Spleen (tissue), 11 donors: ENCODE results near the gene ATP5F1D. TPM values are rescaled to one million over a fixed set of nuclear protein-coding genes. Genes with fewer than 3 reads are reported as not detected.

ENCODE experiments used
- DNase-seq: peaks from one replicate; pipeline ENCODE4 v3.0.0-alpha.2; 2020
- H3K27ac ChIP-seq, 8 donors: fragments of 200-600 bp; sonication (generic) in 7 of 8; 1 replicate in 4 of 8; 2 replicates in 4 of 8; pipeline versions ENCODE4 v1.5.0 to v1.8.0; 2016 to 2021; ENCODE audit warnings: inconsistent platforms in 4 of 8, mild to moderate bottlenecking in 4 of 8, moderate library complexity in 1 of 8
- H3K27me3 ChIP-seq, 7 donors: fragments of 200-600 bp; sonication (generic) in 6 of 7; replicated peaks in 1 of 7; 1 replicate in 4 of 7; 2 replicates in 3 of 7; pipeline versions ENCODE4 v1.5.0 to v1.8.0; 2016 to 2021; ENCODE audit warnings: inconsistent platforms in 3 of 7, mild to moderate bottlenecking in 1 of 7
- H3K36me3 ChIP-seq, 6 donors: fragments of 200-600 bp; sonication (generic) in 5 of 6; 1 replicate in 4 of 6; 2 replicates in 2 of 6; pipeline versions ENCODE4 v1.5.0 to v1.8.0; 2016 to 2021; ENCODE audit warnings: inconsistent platforms in 2 of 6
- H3K4me1 ChIP-seq, 6 donors: fragments of 200-600 bp; sonication (generic) in 5 of 6; 1 replicate in 3 of 6; 2 replicates in 3 of 6; pipeline versions ENCODE4 v1.5.0 to v1.8.0; 2016 to 2021; ENCODE audit warnings: inconsistent platforms in 3 of 6
- H3K4me3 ChIP-seq, 8 donors: fragments of 200-600 bp; sonication (generic) in 7 of 8; 1 replicate in 4 of 8; 2 replicates in 4 of 8; pipeline versions ENCODE4 v1.5.0 to v1.8.0; 2016 to 2021; ENCODE audit warnings: inconsistent platforms in 4 of 8, mild to moderate bottlenecking in 4 of 8, moderate library complexity in 2 of 8
- H3K9me3 ChIP-seq, 8 donors: fragments of 200-600 bp; sonication (generic) in 7 of 8; 1 replicate in 4 of 8; 2 replicates in 4 of 8; pipeline versions ENCODE4 v1.5.0 to v1.8.0; 2016 to 2021; ENCODE audit warnings: inconsistent platforms in 4 of 8
- POLR2A ChIP-seq, 3 donors: fragments of 450-650 bp; IDR thresholded peaks; one replicate each; pipeline ENCODE4 v1.5.1; 2017; ENCODE audit warnings: antibody characterized with exemption in 3 of 3, mild to moderate bottlenecking in 1 of 3
- POLR2AphosphoS5 ChIP-seq, 3 donors: sonication (generic); formaldehyde crosslinking; IDR thresholded peaks; one replicate each; pipeline ENCODE4 v1.5.1; 2017; ENCODE audit warnings: antibody characterized with exemption in 3 of 3
- WGBS, 5 donors: extraction: QIAGEN DNeasy Blood & Tissue Kit in 3 of 5; methylation state at CpG; one replicate each; pipeline versions ENCODE4 v1.1.5 to v1.1.7; 2013 to 2018; 5-methylcytosine and 5-hydroxymethylcytosine counted together
- intact Hi-C: fragments of 100-400 bp; cut with DNase I; formaldehyde crosslinking; loops from one replicate; pipeline ENCODE4 v1.15.0; 2023; ENCODE audit warnings: low total_unique reads
- polyA plus RNA-seq, 3 donors: library from polyadenylated mRNA; stranded (reverse); fragments of 200-250 nt; gene quantifications; one replicate each; pipeline ENCODE4 v1.2.1, GENCODE V29; 2013
- total RNA-seq, 7 donors: library from RNA; depleted of rRNA in 3 of 7; stranded (reverse); fragments of >200 nt in 3 of 7; fragmentation: NEBNext Ultra II Directional in 4 of 7; extraction: Animal tissue kit (Norgen Biotek cat#: 25700) in 4 of 7; gene quantifications; one replicate each; pipeline versions ENCODE4 v1.1.0 to v1.2.1, GENCODE V29; 2016 to 2021
- TF ChIP-seq, protein P1 (sequence below), 11 experiments: fragments of 200-600 bp in 7 of 11; fragments of 450-650 bp in 4 of 11; sonication (generic) in 4 of 11; IDR thresholded peaks in 8 of 11; conservative IDR thresholded peaks in 3 of 11; 1 replicate in 7 of 11; 2 replicates in 4 of 11; pipeline versions ENCODE4 v1.4.0 to v1.8.0; 2016 to 2021; ENCODE audit warnings: antibody characterized with exemption in 11 of 11, inconsistent platforms in 4 of 11, mild to moderate bottlenecking in 1 of 11
- donor health status: healthy with polysubstance abuse.
- donor health status: DM: no; HTN: no; CAD: no; lungs with moderate emphysema.
- donor health status: DM: no; HTN: no; CAD: no.
- donor health status: Bipolar disorder and iron deficiency.
- donor health status: healthy.
- donor health status: DM: no; HTN: no; CAD: no.
- donor health status: DM: yes; HTN: yes; CAD: no.

ATP5F1D gene
- total and polyA plus RNA-seq, 10 donors = 49.1 to 166 (median 121) TPM

DNA sequence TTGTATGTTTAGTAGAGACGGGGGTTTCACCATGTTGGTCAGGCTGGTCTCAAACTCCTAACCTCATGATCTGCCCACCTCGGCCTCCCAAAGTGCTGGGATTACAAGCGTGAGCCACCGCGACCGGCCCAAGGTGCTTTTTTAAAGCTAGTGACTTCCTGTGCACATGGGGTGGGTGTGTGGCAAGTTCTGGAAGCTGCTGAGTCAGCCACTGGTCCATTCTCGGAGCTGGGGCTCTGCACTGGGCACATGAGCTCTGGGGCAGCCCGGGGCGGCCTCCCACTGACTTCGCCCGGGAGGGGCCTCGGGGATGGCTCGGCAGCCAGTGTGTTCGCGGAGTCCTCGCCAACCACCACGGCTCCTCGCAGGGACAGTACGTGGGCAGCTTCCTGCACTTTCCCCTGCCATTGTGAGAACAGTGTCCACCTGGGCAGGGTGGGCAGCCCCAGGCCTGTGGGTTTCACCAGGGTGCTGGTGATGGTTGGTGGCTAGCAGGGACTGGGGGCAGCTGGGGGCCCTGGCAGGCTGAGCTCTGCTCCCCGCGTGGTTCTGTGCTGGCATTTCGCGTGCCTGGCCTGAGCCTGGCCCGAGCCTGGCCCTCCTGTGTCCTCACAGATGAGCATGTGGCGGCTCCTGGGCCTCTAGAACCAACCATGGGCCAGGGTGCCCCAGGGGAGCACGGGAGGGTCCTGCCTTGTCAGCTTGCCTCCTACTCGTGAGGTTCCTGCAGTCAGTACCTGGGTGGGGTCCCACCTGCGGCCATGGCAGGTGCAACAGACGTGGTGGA is 15.9 kb upstream of the ATP5F1D start:
- WGBS, 5 donors = 68 to 88% (median 81%) methylated on average over 13 to 29 of the region's 29 CpGs
- H3K27ac ChIP-seq = no peak overlapping the region
- intact Hi-C loops = no loop called here
- DNase-seq = no peak
- peaks cover 2 to 34% (median 21%) of the 10 kb centered on the region in 6 donors for H3K4me1 ChIP-seq
- TF ChIP-seq, protein P1, sequence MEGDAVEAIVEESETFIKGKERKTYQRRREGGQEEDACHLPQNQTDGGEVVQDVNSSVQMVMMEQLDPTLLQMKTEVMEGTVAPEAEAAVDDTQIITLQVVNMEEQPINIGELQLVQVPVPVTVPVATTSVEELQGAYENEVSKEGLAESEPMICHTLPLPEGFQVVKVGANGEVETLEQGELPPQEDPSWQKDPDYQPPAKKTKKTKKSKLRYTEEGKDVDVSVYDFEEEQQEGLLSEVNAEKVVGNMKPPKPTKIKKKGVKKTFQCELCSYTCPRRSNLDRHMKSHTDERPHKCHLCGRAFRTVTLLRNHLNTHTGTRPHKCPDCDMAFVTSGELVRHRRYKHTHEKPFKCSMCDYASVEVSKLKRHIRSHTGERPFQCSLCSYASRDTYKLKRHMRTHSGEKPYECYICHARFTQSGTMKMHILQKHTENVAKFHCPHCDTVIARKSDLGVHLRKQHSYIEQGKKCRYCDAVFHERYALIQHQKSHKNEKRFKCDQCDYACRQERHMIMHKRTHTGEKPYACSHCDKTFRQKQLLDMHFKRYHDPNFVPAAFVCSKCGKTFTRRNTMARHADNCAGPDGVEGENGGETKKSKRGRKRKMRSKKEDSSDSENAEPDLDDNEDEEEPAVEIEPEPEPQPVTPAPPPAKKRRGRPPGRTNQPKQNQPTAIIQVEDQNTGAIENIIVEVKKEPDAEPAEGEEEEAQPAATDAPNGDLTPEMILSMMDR (IDR thresholded peaks at IDR 0.05 in 8 of 11, conservative IDR thresholded peaks at IDR 0.05 in 3 of 11) = no peak
- H3K9me3 ChIP-seq = no peaks in the 10 kb centered on the region
- no peaks in the 10 kb centered on the region for H3K27me3 ChIP-seq
- no peak overlapping the region for H3K4me3 ChIP-seq
- peaks cover 0 to 81% (median 73%) of the 10 kb centered on the region in 6 donors for H3K36me3 ChIP-seq

DNA sequence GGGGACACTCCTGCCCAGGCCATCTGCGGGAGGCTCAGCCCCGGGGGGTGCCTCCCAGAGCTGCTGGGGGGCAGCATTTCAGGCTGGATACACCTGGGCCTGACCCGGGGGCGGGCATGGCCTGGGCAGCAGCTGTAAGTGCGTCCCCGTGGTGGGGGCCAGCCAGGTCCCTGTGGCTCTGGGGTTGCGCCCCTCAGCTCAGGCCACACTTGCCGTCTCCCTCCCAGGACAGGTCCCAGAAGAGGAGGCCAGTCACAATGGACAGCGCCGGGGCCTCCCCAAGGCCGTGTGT is 15.4 kb upstream of the ATP5F1D start:
- no peaks in the 10 kb centered on the region for H3K9me3 ChIP-seq
- TF ChIP-seq POLR2AphosphoS5 (IDR thresholded peaks at IDR 0.05) = no peak
- TF ChIP-seq, protein P1 (IDR thresholded peaks at IDR 0.05 in 8 of 11, conservative IDR thresholded peaks at IDR 0.05 in 3 of 11) = no peak
- TF ChIP-seq POLR2A (IDR thresholded peaks at IDR 0.05) = no peak
- peaks cover 2 to 28% (median 17%) of the 10 kb centered on the region in 6 donors for H3K4me1 ChIP-seq
- no peak for DNase-seq
- peaks cover 0 to 76% (median 67%) of the 10 kb centered on the region in 6 donors for H3K36me3 ChIP-seq
- no peaks in the 10 kb centered on the region for H3K27me3 ChIP-seq
- intact Hi-C loops = no loop called here
- WGBS, 5 donors = 91 to 98% (median 93%) methylated on average over 3 to 11 of the region's 11 CpGs
- H3K4me3 ChIP-seq = no peak overlapping the region
- H3K27ac ChIP-seq = no peak overlapping the region

- H3K9me3 ChIP-seq = no peaks in the 10 kb centered on the region
- WGBS, 5 donors = 94 to 96% (median 96%) methylated on average over 17 to 50 of the region's 50 CpGs
- peaks cover 0 to 71% (median 63%) of the 10 kb centered on the region in 6 donors for H3K36me3 ChIP-seq
- no peak overlapping the region for H3K27ac ChIP-seq
- peak in 1 of 3 donors; percentile 46 for TF ChIP-seq POLR2AphosphoS5 (IDR thresholded peaks at IDR 0.05)
- TF ChIP-seq, protein P1 (IDR thresholded peaks at IDR 0.05 in 8 of 11, conservative IDR thresholded peaks at IDR 0.05 in 3 of 11) = no peak
- intact Hi-C loops = no loop called here
- H3K27me3 ChIP-seq = no peaks in the 10 kb centered on the region
- no peak for DNase-seq
- H3K4me3 ChIP-seq = no peak overlapping the region
- peaks cover under 1 to 25% (median 13%) of the 10 kb centered on the region in 6 donors for H3K4me1 ChIP-seq
These were observed 14.8 kb upstream of the ATP5F1D start for GRCh38 chr19:1226522-1227303.
